ENCODE measurements around the gene CPNE5.

GRCh38 chr6:36833182-36833789 is 6.0 kb downstream of the CPNE5 start:
- TF ChIP-seq POLR2AphosphoS5 (IDR thresholded peaks at IDR 0.05) (no peak), POLR2A (IDR thresholded peaks at IDR 0.05) (no peak)

All from transverse colon (tissue), 3 donors.